C4-2B (cell line): ENCODE data around the gene SLC39A11.
"Not testable (repeated sequence)": the region's sequence is repeated elsewhere in the genome, so short reads cannot be mapped to it uniquely, and the experiment has no call there.

Source experiments
- H3K27ac ChIP-seq: fragments of 450-650 bp; 2 replicates; pipeline ENCODE4 v1.5.1; 2017
- CTCF ChIP-seq: fragments of 450-650 bp; conservative IDR thresholded peaks from 2 replicates; pipeline ENCODE4 v1.5.1; 2017; ENCODE audit warnings: mild to moderate bottlenecking
- ZFX ChIP-seq: fragments of 450-650 bp; IDR thresholded peaks from 2 replicates; pipeline ENCODE4 v1.6.1; 2017

Gene SLC39A11

GRCh38 chr17:73133911-73134649 lies 41.6 kb upstream of the SLC39A11 start:
- no peak overlapping the region for H3K27ac ChIP-seq
- TF ChIP-seq ZFX: no peak
- no peak for TF ChIP-seq CTCF

- H3K27ac ChIP-seq: no peak overlapping the region
- TF ChIP-seq ZFX (no peak), CTCF (no peak)
Observed at GRCh38 chr17:73132085-73132492, 39.6 kb upstream of the SLC39A11 start.

- H3K27ac ChIP-seq: not testable (repeated sequence)
Observed at GRCh38 chr17:73131439-73131838, 39.0 kb upstream of the SLC39A11 start.

GRCh38 chr17:73130977-73131376 lies 38.5 kb upstream of the SLC39A11 start:
- TF ChIP-seq CTCF: no peak
- no peak for TF ChIP-seq ZFX
- no peak overlapping the region for H3K27ac ChIP-seq

- H3K27ac ChIP-seq: no peak overlapping the region
Observed at GRCh38 chr17:73128496-73128895, 36.0 kb upstream of the SLC39A11 start.

GRCh38 chr17:73126716-73127473 lies 34.4 kb upstream of the SLC39A11 start:
- H3K27ac ChIP-seq: no peak overlapping the region
- TF ChIP-seq CTCF (no peak; the same call in 1 of the 2 replicates), ZFX (no peak)

More at GRCh38 chr17:73128496-73128895, 36.0 kb upstream of the SLC39A11 start:
- TF ChIP-seq ZFX (no peak), CTCF (no peak)

- H3K27ac ChIP-seq: no peak overlapping the region
- TF ChIP-seq CTCF (no peak), ZFX (no peak)
Observed at GRCh38 chr17:73123606-73124320, 31.3 kb upstream of the SLC39A11 start.
